ENCODE results near the gene TTC34. TPM values are rescaled to one million over a fixed set of nuclear protein-coding genes. Genes with fewer than 3 reads are reported as not detected.
A peak's percentile ranks its signal among the peaks of the same experiment; 100 is the strongest.

The TTC34 gene
- total and polyA plus RNA-seq, 8 donors: 0.18 to 0.99 (median 0.44) TPM

DNA sequence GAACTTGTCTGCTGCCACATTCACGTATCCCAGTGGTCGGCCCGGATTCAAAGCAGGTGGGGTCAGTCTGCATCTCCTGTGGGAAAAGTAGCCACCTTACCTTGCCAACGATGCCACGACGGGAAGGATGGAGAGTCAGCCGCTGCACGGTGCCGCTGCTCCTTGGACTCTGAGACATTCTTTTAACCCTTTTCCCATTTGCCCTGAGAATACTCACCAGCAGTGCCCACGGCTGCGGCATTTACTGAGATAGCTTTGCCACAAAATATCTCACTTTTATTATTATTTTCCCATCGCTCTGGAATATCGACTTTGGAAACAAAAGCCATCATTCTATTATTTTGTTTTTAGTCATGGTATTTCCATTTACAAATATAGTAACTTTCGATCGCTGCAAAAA lies 15.3 kb upstream of the TTC34 start:
- no peak overlapping the region for H3K27ac ChIP-seq
- no peaks in the 10 kb centered on the region for H3K27me3 ChIP-seq
- intact Hi-C loops (cut with DNase I): no loop called here
- no peak for ATAC-seq
- TF ChIP-seq, protein P1, sequence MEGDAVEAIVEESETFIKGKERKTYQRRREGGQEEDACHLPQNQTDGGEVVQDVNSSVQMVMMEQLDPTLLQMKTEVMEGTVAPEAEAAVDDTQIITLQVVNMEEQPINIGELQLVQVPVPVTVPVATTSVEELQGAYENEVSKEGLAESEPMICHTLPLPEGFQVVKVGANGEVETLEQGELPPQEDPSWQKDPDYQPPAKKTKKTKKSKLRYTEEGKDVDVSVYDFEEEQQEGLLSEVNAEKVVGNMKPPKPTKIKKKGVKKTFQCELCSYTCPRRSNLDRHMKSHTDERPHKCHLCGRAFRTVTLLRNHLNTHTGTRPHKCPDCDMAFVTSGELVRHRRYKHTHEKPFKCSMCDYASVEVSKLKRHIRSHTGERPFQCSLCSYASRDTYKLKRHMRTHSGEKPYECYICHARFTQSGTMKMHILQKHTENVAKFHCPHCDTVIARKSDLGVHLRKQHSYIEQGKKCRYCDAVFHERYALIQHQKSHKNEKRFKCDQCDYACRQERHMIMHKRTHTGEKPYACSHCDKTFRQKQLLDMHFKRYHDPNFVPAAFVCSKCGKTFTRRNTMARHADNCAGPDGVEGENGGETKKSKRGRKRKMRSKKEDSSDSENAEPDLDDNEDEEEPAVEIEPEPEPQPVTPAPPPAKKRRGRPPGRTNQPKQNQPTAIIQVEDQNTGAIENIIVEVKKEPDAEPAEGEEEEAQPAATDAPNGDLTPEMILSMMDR (IDR thresholded peaks at IDR 0.05): no peak
- FAIRE-seq: no peak
- H3K4me1 ChIP-seq: no peaks in the 10 kb centered on the region
- no peak overlapping the region for H3K4me3 ChIP-seq
- no peaks in the 10 kb centered on the region for H3K9me3 ChIP-seq
- no peaks in the 10 kb centered on the region for H3K36me3 ChIP-seq
- 83 to 88% methylated on average over 15 of the region's 15 CpGs for WGBS, 2 donors
- no peak for DNase-seq

DNA sequence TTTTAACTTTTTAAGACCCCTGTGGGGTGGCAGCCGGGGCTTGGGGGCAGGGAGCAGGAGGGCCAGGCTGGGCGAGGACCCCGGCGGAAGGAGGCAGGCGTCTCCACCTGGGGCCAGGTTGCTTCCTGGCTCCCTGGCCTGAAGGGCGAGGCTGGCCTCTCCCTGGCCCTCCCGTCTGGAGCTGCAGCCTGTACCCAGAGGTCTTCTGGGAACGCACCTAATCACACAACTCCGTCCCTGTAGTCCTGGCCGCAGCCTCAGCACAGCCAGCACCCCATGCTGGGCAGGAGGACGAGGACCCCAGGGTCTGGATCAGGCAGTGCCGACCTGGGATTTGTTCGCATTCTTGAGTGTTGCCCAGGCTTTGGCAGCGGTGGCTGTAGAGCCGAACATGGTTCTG lies 14.1 kb upstream of the TTC34 start:
- Histone ChIP-seq H3K4me1 (no peaks in the 10 kb centered on the region), H3K4me3 (no peak overlapping the region), H3K36me3 (no peaks in the 10 kb centered on the region), H3K27ac (no peak overlapping the region), H3K27me3 (no peaks in the 10 kb centered on the region), H3K9me3 (no peaks in the 10 kb centered on the region)
- intact Hi-C loops (cut with DNase I): no loop called here
- FAIRE-seq (no peak), DNase-seq (peak in 1 of 6 donors; percentile 27), ATAC-seq (no peak)
- WGBS, 2 donors: 59 to 62% methylated on average over 15 of the region's 15 CpGs
- TF ChIP-seq, protein P1 (IDR thresholded peaks at IDR 0.05): no peak

DNA sequence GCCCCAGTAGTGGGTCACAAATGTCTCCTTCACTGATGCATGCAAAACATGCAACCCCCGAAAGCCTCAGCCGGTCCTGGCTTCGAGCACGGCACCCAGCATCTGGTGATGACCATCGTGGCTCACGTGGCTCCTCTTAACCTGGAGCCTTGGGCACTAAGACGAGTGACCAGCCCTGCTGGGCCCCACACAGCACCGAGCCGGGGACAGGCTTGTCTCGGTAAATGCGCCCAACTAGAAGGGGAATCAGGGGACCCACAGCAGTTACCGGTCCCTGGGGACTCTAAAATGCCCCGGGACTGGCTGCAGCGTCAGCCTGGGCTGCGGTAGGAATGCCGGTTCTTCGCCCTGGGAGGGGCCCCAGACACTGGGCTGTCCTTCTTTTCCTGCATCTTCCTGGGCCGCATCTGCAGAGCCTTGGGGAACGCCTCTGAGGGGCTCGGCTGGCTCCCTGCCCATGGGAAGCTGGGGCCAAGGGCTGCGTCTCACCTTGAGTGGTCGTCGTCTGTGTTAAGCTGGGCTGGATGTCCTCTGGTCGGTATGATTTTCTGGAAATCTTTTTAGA lies 13.1 kb upstream of the TTC34 start:
- peak in 1 of 6 donors; percentile 24 for DNase-seq
- TF ChIP-seq, protein P1 (IDR thresholded peaks at IDR 0.05): no peak
- no peaks in the 10 kb centered on the region for H3K27me3 ChIP-seq

DNA sequence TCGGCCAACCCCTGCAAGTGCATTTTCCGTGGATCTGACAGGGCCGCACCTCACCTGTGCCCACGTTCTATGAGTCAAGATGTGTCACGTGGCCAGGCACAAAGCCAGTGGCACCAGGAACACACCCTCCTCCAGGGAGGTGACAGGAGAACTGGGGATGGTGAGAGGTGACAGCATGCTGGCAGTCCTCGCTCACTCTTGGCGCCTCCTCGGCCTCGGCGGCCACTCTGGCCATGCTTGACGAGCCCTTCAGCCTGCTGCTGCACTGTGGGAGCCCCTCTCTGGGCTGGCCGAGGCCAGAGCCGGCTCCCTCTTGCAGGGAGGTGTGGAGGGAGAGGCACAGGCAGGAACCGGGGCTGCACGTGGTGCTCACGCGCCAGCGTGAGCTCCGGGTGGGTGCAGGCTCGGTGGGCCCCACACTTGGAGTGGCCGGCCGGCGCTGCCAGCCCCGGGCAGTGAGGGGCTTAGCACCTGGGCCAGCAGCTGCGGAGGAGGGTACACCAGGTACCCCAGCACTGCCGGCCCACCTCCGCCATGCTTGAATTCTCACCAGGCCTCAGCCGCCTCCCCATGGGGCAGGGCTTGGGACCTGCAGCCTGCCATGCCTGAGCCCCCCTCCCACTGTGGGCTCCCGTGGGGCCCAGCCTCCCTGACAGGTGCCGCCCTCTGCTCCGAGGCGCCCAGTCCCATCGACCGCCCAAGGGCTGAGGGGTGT lies 11.6 kb upstream of the TTC34 start:
- Histone ChIP-seq H3K9me3 (no peaks in the 10 kb centered on the region), H3K4me1 (no peaks in the 10 kb centered on the region), H3K27me3 (no peaks in the 10 kb centered on the region), H3K27ac (no peak overlapping the region), H3K4me3 (no peak overlapping the region), H3K36me3 (no peaks in the 10 kb centered on the region)
- no peak for ATAC-seq
- DNase-seq: peak in 1 of 6 donors; percentile 58
- TF ChIP-seq, protein P1 (IDR thresholded peaks at IDR 0.05): no peak
- no peak for FAIRE-seq
- WGBS, 2 donors: 89 to 92% methylated on average over 31 to 34 of the region's 34 CpGs
- intact Hi-C loops (cut with DNase I): no loop called here

More for the DNA sequence above, 13.1 kb upstream of the TTC34 start:
- Histone ChIP-seq H3K4me1 (no peaks in the 10 kb centered on the region), H3K27ac (no peak overlapping the region), H3K36me3 (no peaks in the 10 kb centered on the region), H3K9me3 (no peaks in the 10 kb centered on the region), H3K4me3 (no peak overlapping the region)
- intact Hi-C loops (cut with DNase I): no loop called here
- no peak for ATAC-seq
- no peak for FAIRE-seq
- WGBS, 2 donors: 66 to 78% methylated on average over 24 of the region's 24 CpGs

DNA sequence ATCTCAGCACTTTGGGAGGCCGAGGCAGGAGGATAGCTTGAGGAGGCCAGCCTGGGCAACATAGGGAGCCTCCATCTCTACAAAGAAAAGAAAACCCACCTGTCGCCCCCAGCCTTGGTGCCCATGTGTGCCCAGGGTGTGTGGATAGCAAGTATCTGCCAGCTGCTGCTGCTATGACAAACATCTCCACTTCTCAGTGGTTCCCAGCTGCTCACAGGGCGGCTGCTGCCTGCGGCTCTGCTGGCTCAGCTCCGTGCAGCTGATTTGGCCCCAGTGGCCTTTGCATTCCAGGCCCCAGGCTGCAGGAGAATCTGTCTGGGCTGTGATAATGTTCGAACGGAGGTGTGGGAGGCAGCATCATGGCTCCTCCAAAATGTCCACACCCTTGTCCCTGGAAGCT lies 10.6 kb upstream of the TTC34 start:
- H3K27ac ChIP-seq: no peak overlapping the region
- peak in 1 of 6 donors; percentile 10 for DNase-seq
- intact Hi-C loops (cut with DNase I): no loop called here

More for the DNA sequence above, 10.6 kb upstream of the TTC34 start:
- no peak overlapping the region for H3K4me3 ChIP-seq
- no peaks in the 10 kb centered on the region for H3K9me3 ChIP-seq
- TF ChIP-seq, protein P1 (IDR thresholded peaks at IDR 0.05): no peak
- no peak for FAIRE-seq
- no peak for ATAC-seq
- H3K27me3 ChIP-seq: no peaks in the 10 kb centered on the region
- H3K4me1 ChIP-seq: no peaks in the 10 kb centered on the region
- 86 to 88% methylated on average over 7 of the region's 7 CpGs for WGBS, 2 donors
- H3K36me3 ChIP-seq: no peaks in the 10 kb centered on the region

All from pancreas (tissue), 10 donors.